Measurements from ENCODE around the gene GLS.

DNA sequence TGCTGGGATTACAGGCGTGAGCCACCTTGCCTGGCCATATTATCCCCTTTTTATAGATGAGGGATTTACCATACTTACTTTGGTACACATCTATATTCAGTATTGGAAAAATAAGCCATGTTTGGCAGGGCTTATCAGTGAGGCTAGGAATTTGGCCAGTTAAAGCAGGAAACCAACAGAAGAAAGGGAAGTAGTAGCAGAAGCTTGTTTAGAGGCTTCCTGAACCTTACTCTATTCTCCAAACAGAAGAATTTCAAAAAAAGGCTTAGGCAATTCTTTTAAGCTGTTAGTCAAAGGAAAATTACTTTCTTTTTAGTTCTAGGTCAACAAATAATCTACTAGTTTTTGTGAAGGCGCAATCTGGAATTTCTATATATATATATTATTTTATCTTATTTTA lies 3.2 kb upstream of the GLS start:
- TF ChIP-seq, protein P1, sequence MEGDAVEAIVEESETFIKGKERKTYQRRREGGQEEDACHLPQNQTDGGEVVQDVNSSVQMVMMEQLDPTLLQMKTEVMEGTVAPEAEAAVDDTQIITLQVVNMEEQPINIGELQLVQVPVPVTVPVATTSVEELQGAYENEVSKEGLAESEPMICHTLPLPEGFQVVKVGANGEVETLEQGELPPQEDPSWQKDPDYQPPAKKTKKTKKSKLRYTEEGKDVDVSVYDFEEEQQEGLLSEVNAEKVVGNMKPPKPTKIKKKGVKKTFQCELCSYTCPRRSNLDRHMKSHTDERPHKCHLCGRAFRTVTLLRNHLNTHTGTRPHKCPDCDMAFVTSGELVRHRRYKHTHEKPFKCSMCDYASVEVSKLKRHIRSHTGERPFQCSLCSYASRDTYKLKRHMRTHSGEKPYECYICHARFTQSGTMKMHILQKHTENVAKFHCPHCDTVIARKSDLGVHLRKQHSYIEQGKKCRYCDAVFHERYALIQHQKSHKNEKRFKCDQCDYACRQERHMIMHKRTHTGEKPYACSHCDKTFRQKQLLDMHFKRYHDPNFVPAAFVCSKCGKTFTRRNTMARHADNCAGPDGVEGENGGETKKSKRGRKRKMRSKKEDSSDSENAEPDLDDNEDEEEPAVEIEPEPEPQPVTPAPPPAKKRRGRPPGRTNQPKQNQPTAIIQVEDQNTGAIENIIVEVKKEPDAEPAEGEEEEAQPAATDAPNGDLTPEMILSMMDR (IDR thresholded peaks at IDR 0.05), result no peak
- no peak for TF ChIP-seq POLR2A (IDR thresholded peaks at IDR 0.05)

All from vagina (tissue), 2 donors.